LNCAP (cell line): ENCODE results near the gene BPIFB2.

ENCODE experiments used
- TF ChIP-seq, protein P1 (sequence below): fragments of 450-650 bp; IDR thresholded peaks from 2 replicates; pipeline ENCODE4 v1.5.1; 2017; ENCODE audit warnings: mild to moderate bottlenecking

Gene BPIFB2

DNA sequence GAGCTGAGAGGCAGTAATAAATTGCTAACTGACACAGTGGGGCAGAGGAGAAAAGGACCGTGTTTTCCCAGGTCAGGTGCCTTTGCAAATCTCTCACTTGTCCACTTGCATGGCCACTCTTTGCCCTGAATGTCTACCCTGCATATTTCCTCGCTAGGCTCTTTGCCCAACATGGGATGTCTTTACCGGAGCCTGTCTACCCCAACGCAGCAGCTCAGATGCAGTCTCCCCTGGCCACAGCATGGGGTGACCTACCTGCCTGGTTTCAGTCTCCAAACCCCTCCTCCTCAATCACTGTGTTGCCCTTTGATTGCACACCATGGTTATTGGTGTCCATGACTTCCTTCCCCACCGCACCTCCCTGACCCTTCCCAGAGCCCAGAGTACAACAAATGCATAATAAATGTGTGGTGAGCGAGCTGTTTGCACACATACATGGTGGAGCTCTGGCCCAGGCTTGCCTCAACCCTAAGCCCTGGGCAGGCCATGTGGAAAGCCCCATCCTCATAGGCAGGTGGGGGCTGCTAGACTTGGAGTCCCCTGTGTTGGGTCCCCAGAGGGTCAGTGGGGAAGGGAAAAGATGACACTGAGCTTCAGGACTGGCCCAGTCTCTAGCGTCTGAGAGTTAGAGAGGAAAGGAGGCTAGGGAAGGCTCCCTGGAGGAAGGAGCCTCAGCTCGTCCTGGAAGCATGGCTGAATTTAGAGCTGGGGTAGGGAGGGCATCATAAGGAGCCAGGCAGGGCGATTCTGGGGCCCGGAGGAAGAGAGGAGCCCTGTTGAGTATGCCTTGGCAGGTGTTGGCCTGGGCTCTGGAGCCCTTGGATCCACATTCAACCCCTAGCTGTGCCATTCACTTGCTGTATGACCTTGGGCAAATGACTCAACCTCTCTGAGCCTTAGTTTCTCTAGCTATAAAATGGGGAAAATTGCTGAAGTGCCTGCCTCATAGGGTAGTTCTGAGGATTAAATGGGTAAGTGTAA, 19.6 kb downstream of the BPIFB2 start:
- TF ChIP-seq, protein P1, sequence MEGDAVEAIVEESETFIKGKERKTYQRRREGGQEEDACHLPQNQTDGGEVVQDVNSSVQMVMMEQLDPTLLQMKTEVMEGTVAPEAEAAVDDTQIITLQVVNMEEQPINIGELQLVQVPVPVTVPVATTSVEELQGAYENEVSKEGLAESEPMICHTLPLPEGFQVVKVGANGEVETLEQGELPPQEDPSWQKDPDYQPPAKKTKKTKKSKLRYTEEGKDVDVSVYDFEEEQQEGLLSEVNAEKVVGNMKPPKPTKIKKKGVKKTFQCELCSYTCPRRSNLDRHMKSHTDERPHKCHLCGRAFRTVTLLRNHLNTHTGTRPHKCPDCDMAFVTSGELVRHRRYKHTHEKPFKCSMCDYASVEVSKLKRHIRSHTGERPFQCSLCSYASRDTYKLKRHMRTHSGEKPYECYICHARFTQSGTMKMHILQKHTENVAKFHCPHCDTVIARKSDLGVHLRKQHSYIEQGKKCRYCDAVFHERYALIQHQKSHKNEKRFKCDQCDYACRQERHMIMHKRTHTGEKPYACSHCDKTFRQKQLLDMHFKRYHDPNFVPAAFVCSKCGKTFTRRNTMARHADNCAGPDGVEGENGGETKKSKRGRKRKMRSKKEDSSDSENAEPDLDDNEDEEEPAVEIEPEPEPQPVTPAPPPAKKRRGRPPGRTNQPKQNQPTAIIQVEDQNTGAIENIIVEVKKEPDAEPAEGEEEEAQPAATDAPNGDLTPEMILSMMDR = no peak

DNA sequence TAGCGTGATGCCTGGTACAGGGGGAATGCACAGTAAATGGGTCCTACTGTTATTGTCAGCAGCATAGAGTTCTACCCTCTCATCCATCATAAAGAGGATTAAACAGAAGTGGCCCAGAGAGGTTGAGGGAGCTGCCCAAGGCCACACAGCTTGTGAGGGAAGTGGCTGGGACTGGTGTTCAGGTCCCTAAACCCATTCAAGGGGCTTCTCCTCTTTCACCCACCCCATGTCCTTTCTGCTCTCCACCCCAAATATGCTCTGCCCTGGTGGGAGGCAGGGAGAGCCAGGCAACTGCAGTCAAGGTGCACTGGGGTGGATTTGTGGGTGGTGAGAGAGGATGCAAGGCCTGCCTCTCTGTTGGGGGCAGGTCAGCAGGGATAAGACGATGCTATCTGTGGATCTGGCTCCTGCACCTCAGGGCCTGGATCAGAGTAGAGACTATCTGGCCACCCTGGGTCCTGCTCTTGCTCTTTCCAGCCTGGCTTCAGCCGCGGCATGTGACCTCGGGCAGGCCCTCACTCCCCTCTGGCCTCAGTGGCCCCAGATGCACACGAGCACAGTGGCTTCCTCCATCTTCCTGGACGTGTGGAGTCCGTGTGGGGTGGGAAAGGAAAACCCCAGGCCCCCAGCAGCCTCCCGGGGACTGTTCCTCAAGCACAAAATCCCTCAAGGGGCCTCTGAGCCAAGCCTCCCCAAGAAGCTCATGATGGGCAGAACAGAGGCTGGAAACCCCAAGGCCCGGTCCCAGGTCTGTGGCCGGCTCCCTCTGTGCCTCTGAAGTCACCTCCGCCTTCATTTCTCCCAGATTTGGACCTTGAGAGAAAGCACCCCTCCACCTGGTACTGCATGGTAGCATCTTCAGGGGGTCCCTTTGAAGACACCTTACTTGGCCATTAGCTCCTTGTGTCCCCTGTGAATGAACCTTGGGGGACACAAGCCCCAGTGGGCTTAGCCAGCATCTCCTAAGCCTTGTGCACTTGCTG, 20.6 kb downstream of the BPIFB2 start:
- TF ChIP-seq, protein P1 = no peak

DNA sequence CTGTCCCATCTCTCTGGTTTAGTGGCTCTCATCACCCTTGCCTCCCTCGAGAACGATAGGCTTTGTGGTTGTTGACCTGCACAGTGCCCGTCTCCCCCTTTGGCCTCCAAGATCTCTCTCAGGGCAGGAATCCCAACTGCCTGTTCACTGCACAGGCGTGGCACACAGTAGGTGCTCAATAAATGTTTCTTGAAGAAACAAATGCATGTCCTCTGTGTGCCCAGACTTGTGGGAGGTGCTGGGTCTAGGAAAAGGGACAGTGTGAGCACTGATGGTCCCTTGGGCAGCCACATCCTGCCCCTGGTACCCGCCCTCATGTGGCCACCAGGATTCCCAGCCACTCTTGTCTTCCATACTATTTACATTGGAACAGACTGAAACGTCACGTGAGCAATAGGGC, 21.4 kb downstream of the BPIFB2 start:
- TF ChIP-seq, protein P1 = no peak

DNA sequence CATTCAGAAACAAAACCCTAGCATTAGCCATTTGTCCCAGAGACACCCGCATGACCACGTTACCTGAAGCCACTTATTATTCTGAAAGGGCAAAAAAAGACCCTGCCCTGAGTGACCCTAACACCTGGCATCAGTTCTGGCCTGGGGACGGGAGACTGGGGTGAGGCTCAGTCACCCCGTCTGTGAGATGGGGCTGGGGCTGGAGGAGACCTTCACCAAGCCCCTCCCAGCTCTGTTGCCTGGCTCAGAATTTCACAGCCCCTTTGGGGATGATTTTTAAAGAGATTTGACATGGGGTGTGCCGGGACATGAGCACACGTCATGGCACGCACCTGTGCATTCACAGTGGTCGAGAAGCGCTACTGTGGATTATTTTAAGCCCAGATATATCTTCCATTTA, 22.6 kb downstream of the BPIFB2 start:
- TF ChIP-seq, protein P1 = no peak

DNA sequence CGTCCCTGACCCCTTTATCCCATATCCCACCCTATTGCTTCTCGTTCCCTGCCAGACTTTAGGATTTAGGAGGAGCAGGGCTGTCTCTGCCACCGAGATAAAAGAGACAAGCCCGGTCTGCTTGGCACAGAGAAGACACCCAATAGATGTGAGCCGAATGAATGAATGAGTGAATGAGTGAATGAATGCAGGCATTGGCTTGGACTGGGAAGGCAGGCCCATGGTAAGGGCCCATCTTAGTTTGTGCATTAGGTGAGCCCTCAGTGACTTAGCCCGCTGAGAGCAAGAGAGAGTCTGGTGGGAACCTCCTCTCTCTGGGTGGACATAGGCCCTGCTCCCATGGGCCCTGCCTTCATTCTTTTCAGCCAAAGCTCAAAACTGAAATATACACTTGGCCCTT, 23.1 kb downstream of the BPIFB2 start:
- TF ChIP-seq, protein P1 = no peak

DNA sequence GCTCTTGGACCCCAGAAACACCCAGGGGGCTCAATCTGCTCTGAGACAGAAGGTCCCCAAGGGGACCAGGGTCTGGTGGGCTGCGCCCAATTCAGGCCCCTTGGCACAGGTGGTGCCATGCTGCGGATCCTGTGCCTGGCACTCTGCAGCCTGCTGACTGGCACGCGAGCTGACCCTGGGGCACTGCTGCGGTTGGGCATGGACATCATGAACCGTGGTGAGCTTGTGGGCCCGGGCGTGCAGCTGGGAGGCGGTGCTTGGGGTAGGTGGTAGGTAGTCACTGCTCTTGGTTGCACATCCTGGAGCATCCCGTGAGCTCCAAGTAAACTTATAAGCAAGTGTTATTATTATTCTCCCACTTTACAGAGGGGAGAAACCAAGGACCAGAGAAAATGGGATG, 24.0 kb downstream of the BPIFB2 start, which contains the start of gene BPIFB6:
TSS of gene BPIFB6 (plus strand) at position 118 of the 400 bp plus-strand sequence. CDS start at position 118, 0 bp downstream.
- TF ChIP-seq, protein P1 = no peak

DNA sequence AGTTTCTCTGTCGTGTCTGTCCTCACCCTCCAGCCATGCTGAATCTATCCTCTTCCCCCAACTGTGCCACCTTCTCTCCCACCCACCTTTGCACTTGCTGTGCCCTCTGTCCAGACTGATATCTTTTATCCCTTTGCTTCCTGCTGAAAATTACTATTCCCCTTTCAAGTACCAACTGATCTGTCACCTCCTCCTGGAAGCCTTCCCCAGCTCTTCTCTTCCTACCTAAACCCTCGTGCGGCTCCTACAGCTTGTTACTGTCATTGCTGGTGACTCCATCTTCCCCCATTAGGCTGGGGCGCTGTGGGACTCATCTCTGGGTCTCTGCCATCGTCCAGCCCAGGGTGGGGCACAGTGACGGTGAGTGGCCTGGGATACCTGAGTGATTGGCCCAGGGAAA, 25.1 kb downstream of the BPIFB2 start:
- TF ChIP-seq, protein P1 = no peak
